KOPT-K1 (cell line): ENCODE measurements around the gene PDZRN3.

ENCODE experiments used
- H3K27ac ChIP-seq: fragments of 200-600 bp; sonication (generic); 2 replicates; pipeline ENCODE4 v1.5.1; 2016; ENCODE audit warnings: antibody characterized with exemption, mild to moderate bottlenecking, low read depth, low read length; ENCODE audit not compliant: poor library complexity, severe bottlenecking
- H3K36me3 ChIP-seq: fragments of 200-600 bp; sonication (generic); 2 replicates; pipeline ENCODE4 v1.5.1; 2017; ENCODE audit warnings: antibody characterized with exemption, mild to moderate bottlenecking, low read length, moderate library complexity; ENCODE audit not compliant: insufficient read depth
- H3K9me3 ChIP-seq: fragments of 200-600 bp; sonication (generic); 2 replicates; pipeline ENCODE4 v1.5.1; 2017; ENCODE audit warnings: antibody characterized with exemption, low read length, mild to moderate bottlenecking; ENCODE audit not compliant: insufficient read depth, poor library complexity, severe bottlenecking

Gene PDZRN3

DNA sequence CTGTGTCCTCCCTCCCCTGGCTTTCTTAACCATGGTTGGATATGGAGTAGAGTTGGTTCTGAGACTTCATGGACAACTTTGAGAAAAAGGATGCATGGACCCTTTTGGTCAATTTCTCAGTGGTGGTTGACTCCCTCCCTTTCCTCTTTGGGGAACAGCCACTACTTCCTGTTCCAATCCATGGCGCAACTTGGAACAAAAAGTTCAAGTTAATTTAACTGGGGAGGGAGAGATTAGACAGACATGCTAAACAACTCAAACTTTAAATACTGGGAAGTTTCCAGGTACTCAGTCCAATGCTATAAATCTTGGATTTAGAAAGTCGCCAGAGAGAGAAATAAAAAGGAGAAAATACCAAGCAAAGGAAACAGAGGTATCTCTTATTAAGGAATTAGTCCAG is 202.2 kb downstream of the PDZRN3 start:
- no peaks in the 10 kb centered on the region for H3K9me3 ChIP-seq
- H3K36me3 ChIP-seq = no peaks in the 10 kb centered on the region
- no peak overlapping the region for H3K27ac ChIP-seq

DNA sequence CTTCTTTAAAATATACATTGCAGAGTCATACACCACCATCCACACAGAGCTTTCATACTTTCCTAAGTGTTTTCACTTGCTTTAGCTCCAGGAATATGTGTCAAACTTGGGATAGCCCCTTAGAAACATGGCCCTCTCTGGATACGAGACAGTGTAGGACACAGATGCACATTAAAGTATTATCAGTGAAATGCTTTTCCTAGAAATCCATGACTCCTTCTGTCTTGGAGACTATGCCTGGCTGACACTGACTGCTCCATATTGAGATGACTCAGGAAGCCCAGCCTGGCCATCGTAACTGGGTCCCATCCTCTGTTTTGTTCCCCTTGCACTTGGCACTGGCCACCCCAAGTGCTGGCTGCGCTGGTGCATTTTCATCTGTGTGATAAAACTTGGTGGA is 204.8 kb downstream of the PDZRN3 start:
- H3K27ac ChIP-seq = no peak overlapping the region
- H3K36me3 ChIP-seq = no peaks in the 10 kb centered on the region
- H3K9me3 ChIP-seq = no peaks in the 10 kb centered on the region

DNA sequence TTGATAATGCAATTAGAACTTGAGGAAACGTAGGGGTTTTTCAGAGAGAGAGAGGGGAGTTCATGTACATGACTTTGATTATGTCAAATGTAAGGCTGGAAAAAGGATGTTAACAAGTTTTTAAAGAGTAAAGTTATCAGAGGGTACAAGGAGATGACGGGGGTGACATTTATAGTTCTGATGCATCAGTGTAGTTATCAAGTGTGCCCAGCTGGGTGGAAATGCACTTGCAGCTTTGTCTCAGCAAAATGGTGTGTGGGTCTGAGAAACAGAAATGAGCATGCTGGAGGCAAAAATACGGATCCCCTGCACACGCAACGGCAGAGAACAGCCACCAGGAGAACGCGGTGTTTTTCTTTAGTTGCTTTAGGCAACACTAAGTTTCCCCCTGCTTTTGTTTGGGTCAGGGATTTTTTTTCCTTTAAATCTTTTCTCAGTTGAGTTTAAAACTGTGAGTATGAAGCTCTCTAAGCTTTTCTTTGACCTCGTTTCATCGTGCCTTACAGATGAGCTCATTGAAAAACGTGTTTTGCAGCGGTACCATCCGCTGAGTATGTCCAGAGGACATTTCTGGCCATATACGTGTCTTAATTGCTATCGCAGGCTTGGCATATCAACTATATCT is 205.4 kb downstream of the PDZRN3 start:
- no peaks in the 10 kb centered on the region for H3K36me3 ChIP-seq
- no peak overlapping the region for H3K27ac ChIP-seq
- no peaks in the 10 kb centered on the region for H3K9me3 ChIP-seq

DNA sequence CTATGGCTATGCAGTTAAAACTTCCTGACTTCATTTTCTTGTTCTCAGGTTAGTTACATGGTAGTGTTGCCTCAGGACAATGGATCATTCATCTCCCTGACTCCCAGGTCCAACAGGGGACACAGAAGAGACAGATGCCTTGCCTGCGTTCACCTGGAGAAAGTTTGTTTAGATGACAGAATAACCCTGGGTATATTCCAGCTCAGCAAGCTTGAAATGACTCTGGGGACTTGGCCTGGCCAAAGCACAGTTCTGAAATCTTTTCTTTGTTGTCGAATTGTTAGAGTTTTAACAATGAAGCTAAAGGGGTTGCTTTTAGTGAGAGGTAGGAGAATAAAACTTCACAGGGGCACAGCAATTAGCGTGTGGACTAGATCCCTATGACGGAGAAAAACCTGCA is 206.1 kb downstream of the PDZRN3 start:
- H3K9me3 ChIP-seq = no peaks in the 10 kb centered on the region
- H3K27ac ChIP-seq = no peak overlapping the region
- no peaks in the 10 kb centered on the region for H3K36me3 ChIP-seq

GRCh38 chr3:73415118-73415517 is 209.6 kb downstream of the PDZRN3 start:
- Histone ChIP-seq H3K36me3 (no peaks in the 10 kb centered on the region), H3K9me3 (no peaks in the 10 kb centered on the region), H3K27ac (no peak overlapping the region)

DNA sequence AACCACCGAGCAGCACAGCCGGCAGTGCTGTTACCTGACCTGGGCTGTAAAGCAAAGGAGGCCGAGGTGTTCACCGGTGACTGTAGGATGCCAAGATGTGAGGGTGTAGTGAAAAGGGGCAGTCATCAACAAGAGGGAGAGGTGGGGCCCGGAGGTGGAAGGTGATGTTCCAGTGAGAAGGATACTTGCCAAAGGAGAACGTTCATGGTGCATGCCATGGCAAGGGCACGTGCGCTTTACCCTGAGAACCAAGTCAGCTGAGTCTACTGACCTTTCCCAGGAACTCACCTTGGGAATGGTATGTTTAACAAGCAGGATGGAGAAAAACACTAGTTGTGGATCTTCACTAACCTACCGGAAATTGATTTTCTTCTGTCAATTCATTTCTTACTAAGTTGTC is 211.1 kb downstream of the PDZRN3 start:
- Histone ChIP-seq H3K27ac (no peak overlapping the region), H3K9me3 (no peaks in the 10 kb centered on the region)

DNA sequence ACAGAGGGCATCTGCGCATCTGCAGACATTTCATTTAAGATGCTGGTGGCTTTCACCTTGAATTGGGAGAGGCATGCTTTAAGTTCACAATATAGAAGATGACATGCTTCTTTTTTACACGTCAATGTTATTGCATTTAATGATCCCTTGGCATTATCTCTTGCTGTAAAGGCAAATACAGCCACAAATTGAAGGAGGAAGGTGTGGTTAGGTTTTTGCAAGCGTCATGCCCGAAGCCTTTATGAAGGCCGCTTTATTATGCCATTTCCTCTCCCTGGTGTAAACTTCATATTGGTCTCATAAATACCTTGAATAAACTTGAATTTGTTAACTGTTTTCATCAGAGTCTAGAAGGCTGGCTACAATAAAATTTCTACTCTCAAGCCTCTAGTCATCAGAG is 212.7 kb downstream of the PDZRN3 start:
- no peaks in the 10 kb centered on the region for H3K9me3 ChIP-seq
- no peaks in the 10 kb centered on the region for H3K36me3 ChIP-seq
- H3K27ac ChIP-seq = no peak overlapping the region

More for the DNA sequence above, 211.1 kb downstream of the PDZRN3 start:
- H3K36me3 ChIP-seq = no peaks in the 10 kb centered on the region

DNA sequence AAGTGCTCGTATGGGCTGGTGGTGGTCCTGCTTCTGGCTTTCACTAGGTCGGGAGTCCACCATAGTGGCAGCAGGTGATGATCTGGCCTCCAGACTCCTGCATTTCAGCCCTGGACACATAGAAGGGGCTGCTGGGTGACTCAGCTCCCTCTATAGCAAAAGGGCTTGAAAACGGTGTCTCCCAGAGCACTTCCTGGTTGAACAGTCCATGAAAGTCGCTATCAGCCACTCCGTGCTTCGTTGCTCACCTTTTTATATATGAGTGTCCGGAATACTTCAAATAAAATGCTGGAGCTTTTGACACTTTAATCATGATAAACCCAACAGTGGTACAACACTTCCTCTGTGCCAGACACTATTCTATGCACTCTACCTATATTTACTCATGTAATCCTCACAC is 213.2 kb downstream of the PDZRN3 start:
- Histone ChIP-seq H3K36me3 (no peaks in the 10 kb centered on the region), H3K9me3 (no peaks in the 10 kb centered on the region), H3K27ac (no peak overlapping the region)

DNA sequence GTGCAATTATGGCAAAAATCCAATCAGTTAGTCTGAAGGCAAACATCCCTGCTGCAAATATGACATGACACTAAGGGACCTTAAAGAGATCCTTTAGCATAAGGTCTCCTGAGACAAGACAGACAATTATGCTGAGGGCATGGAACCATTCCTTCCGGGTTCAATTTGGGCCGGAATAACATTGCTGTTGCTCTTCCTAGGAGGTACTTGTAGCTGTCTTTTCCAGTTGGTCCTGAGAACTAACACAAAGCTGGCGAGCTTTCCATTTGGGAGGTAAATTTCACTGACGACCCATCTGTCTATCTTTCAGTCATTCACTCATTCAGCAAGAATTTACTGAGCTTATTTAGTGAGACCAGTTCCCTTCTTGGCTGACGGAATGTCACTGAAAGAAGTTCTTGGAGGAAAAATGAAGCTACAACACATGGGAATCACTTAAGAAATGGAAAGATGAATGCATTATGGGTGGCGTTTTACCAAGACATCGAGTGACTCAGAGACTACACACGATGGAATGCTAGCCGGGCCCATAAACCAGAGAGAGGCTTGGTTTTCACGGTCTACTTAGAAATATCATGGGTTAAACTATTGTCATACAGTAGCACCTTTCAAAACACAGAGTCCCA is 215.5 kb downstream of the PDZRN3 start:
- Histone ChIP-seq H3K36me3 (no peaks in the 10 kb centered on the region), H3K27ac (no peak overlapping the region), H3K9me3 (no peaks in the 10 kb centered on the region)

GRCh38 chr3:73408634-73409033 is 216.1 kb downstream of the PDZRN3 start:
- no peak overlapping the region for H3K27ac ChIP-seq
- H3K9me3 ChIP-seq = no peaks in the 10 kb centered on the region
- no peaks in the 10 kb centered on the region for H3K36me3 ChIP-seq

DNA sequence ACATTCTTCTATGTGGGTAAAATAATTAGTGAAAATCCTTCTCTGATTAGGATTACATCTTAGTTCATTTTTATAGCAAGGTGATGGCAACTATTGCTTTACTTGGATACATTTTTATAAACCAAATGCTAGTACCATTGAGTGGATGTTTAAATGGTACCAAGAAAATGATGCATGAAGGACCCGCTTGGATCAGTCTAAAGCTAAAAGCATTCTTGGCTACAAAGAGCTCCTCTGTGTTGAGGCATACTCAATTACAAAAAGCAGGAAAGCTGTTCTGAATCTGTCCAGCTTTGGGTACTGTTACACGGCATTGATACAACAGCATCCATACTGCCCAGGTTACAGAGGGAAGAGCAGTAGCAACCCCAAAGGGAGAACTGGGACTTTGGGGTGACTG is 217.2 kb downstream of the PDZRN3 start:
- no peak overlapping the region for H3K27ac ChIP-seq
- H3K9me3 ChIP-seq = no peaks in the 10 kb centered on the region

DNA sequence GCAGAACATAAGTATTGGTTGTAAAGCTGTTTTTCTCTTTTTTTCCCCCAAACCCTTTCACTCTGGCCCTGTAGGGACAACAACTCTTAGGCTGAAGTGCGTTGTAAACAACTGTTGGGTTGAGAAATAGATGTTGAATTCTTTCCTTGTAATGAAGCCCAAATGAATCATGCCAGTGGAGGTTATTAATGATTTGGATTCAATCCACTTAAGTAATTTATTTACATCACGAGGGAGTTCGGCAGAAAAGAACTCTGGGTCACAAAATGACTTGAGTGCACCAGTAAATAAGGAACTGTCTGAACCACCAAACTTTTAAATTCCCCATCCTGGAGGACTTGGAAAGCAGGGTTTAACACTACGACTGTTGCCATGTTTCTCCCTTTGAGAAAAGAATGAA is 218.9 kb downstream of the PDZRN3 start:
- H3K27ac ChIP-seq = no peak overlapping the region

More for the DNA sequence above, 217.2 kb downstream of the PDZRN3 start:
- H3K36me3 ChIP-seq = no peaks in the 10 kb centered on the region

GRCh38 chr3:73405000-73405399 is 219.7 kb downstream of the PDZRN3 start:
- Histone ChIP-seq H3K27ac (no peak overlapping the region), H3K36me3 (no peaks in the 10 kb centered on the region)

More for the DNA sequence above, 218.9 kb downstream of the PDZRN3 start:
- Histone ChIP-seq H3K36me3 (no peaks in the 10 kb centered on the region), H3K9me3 (no peaks in the 10 kb centered on the region)

GRCh38 chr3:73404435-73404834 is 220.3 kb downstream of the PDZRN3 start:
- no peaks in the 10 kb centered on the region for H3K9me3 ChIP-seq
- H3K27ac ChIP-seq = no peak overlapping the region
- no peaks in the 10 kb centered on the region for H3K36me3 ChIP-seq

More at GRCh38 chr3:73405000-73405399, 219.7 kb downstream of the PDZRN3 start:
- no peaks in the 10 kb centered on the region for H3K9me3 ChIP-seq

- Histone ChIP-seq H3K27ac (no peak overlapping the region), H3K9me3 (no peaks in the 10 kb centered on the region), H3K36me3 (no peaks in the 10 kb centered on the region)
Measured at GRCh38 chr3:73403444-73403843, 221.3 kb downstream of the PDZRN3 start.

GRCh38 chr3:73401616-73402279 is 223.0 kb downstream of the PDZRN3 start:
- H3K36me3 ChIP-seq = no peaks in the 10 kb centered on the region
- H3K9me3 ChIP-seq = no peaks in the 10 kb centered on the region
- H3K27ac ChIP-seq = no peak overlapping the region
